Epithelial cell of proximal tubule (primary cell): ENCODE measurements around the gene FNBP1L. TPM values are rescaled to one million over a fixed set of nuclear protein-coding genes. Genes with fewer than 3 reads are reported as not detected.

Source experiments
- DNase-seq: peaks from one replicate; pipeline ENCODE4 v3.0.0-alpha.2; 2011; ENCODE audit warnings: low read depth
- H3K4me3 ChIP-seq: 2 replicates; pipeline ENCODE4 v1.5.1; 2011; ENCODE audit warnings: low read depth, mild to moderate bottlenecking, low read length
- total RNA-seq: library from RNA; depleted of rRNA; stranded (reverse); fragments of >200 nt; gene quantifications from 2 replicates; pipeline ENCODE4 v1.2.3, GENCODE V29; 2015
- TF ChIP-seq, protein P1 (sequence below): conservative IDR thresholded peaks from 2 replicates; pipeline ENCODE4 v1.5.1; 2012; ENCODE audit warnings: low read depth, mild to moderate bottlenecking, low read length

Gene FNBP1L
- total RNA-seq, 1 donor from 2014 or later, result 37.6 TPM

DNA sequence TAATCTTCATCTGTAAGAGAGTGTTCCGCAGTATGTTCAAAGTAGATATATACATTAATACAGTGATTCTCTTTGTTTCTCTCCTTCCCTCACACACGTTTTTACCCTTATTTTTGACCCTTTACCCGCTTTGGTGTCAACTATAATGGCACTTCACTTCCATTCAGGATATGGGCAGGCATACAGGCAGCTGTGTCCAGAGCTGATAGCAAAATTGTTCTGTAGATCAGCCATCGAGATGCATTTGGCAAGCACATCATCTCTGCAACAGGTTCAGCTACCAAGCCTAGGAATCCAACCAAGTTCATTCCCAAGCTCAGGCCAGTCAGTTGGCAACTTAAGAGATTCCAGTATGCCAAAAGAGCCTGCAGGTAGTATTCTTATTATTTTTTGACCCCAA lies 74.8 kb downstream of the FNBP1L start:
- DNase-seq, result no peak
- H3K4me3 ChIP-seq, result no peak overlapping the region
- TF ChIP-seq, protein P1, sequence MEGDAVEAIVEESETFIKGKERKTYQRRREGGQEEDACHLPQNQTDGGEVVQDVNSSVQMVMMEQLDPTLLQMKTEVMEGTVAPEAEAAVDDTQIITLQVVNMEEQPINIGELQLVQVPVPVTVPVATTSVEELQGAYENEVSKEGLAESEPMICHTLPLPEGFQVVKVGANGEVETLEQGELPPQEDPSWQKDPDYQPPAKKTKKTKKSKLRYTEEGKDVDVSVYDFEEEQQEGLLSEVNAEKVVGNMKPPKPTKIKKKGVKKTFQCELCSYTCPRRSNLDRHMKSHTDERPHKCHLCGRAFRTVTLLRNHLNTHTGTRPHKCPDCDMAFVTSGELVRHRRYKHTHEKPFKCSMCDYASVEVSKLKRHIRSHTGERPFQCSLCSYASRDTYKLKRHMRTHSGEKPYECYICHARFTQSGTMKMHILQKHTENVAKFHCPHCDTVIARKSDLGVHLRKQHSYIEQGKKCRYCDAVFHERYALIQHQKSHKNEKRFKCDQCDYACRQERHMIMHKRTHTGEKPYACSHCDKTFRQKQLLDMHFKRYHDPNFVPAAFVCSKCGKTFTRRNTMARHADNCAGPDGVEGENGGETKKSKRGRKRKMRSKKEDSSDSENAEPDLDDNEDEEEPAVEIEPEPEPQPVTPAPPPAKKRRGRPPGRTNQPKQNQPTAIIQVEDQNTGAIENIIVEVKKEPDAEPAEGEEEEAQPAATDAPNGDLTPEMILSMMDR, result no peak

DNA sequence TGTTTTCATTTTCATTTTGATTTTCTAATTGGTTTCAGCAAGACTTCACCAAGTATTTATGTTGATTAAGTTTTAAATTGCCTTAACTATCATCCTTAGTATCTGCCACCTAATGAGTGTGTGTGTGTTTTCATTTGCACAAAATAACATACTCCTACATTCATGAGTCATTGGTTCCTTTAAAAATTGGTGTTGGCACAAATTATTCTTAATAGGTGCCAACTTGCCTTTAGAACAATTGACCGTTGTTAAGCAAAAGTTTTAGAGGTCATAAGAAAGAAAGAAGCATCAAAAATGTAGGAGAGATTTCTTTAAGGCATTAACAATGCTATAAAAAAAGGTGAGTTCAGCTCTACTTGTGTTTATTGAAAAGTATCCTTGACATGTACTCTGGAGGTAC lies 77.5 kb downstream of the FNBP1L start:
- no peak for DNase-seq
- TF ChIP-seq, protein P1, result no peak
- no peak overlapping the region for H3K4me3 ChIP-seq

DNA sequence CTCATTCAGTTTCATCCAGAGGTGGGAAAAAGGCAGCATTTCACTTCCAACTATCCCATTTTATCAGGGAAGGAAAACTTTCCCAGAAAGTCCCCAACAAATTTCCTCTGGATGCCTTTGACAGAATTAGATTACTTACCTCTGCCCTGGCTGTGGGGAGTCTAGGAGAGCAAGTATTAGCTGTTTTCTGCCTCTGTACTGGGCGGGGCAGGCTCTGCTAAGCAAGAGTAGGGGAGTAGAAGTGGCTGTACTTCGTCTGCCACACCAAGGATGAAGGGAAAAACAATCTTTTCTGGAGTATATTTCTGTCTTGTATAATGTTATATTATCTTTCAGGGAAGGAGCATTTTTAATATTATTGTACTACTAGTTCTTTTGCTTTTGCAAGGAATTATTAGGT lies 78.5 kb downstream of the FNBP1L start:
- TF ChIP-seq, protein P1, result no peak
- H3K4me3 ChIP-seq, result no peak overlapping the region
- no peak for DNase-seq

DNA sequence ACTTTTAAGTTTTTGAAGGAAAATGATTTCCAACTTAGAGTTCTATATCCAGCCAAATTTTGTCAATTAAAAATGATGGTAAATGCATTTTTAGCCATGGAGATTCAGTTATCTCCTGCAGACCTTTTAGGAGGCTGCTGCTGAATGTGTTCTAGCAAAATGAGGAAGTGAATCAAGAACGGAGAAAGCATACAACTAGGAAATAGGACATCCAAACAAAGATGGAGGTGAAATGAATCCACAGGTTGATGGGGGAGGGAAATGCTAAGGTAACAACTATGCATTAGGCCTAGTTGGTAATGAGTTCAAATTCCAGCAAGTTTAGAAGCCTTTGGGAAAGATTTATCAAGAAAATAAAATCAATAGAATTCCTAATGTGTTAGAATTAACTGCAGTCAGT lies 80.5 kb downstream of the FNBP1L start:
- H3K4me3 ChIP-seq, result no peak overlapping the region
- TF ChIP-seq, protein P1, result no peak

DNA sequence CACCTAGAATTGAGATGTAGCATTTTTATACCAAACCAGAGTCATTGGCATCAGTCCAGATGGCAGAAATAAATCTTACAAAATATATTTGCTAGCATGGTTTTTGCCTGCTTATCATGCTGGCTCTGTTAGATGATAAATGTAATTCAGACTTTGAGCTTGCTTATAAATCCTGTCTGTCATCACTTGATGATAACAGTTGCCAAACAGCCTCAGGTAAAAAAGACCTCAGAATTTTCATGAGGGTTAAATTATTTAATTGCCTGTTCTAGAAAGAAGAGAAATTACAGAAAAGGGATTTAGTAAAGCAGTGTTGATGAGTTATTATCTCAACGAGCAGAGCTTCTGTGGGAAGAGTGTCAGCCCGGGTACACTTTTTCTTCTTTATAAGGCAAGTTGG lies 83.3 kb downstream of the FNBP1L start:
- H3K4me3 ChIP-seq, result no peak overlapping the region
- TF ChIP-seq, protein P1, result no peak
- DNase-seq, result no peak

More for the DNA sequence above, 80.5 kb downstream of the FNBP1L start:
- no peak for DNase-seq

DNA sequence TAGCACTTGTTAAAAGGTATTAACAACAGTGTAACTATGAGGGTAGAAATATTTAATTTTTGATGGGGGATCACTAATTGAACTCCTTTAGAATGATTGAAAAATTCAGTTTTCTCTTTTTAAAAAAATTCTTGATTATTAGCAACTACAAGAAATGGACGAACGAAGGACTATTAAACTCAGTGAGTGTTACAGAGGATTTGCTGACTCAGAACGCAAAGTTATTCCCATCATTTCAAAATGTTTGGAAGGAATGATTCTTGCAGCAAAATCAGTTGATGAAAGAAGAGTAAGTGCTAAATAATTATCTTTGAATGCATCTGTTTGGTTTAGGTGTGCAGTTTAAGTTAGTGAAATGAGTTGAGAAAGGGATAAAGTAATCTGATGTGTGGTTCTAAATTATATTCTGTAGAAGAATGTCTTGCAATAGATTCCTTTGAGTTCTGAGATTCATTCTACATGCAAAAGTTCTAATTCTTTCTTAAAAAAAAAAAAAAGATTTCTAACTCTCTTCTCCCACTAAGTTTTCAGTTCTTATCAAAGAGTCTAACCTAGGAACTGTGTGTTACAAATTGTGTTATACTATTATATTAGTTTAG lies 85.0 kb downstream of the FNBP1L start:
- no peak for DNase-seq
- no peak overlapping the region for H3K4me3 ChIP-seq
- TF ChIP-seq, protein P1, result no peak

DNA sequence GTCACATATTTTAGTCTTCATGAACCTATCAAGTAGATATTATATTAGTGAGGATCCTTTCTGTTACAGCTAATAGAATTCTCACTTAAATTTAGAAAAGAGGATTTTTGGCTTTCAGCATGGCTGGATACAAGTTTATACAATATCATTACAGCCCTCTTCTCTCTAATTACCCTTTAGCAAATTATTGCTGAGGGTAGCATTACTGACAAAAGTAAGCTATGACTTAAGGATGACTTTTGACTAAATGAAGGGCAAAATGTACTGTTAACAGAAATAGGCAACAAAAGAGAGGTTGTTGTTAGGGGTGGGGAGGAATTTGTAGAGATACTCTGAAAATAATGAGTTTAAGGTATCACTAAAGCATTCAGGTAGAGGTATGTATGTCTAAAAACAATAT lies 85.8 kb downstream of the FNBP1L start:
- DNase-seq, result no peak
- H3K4me3 ChIP-seq, result no peak overlapping the region
- TF ChIP-seq, protein P1, result no peak
